Effector CD4-positive, alpha-beta T cell (primary cell): ENCODE data around the gene OGDHL. TPM values are rescaled to one million over a fixed set of nuclear protein-coding genes. Genes with fewer than 3 reads are reported as not detected.
"Not testable (repeated sequence)": the region's sequence is repeated elsewhere in the genome, so short reads cannot be mapped to it uniquely, and the experiment has no call there.

Source experiments
- DNase-seq: peaks from one replicate; pipeline ENCODE4 v3.0.0-alpha.2; 2020
- total RNA-seq: gene quantifications from one replicate; lab custom pipeline; 2026; lab: John Stamatoyannopoulos, UW

The OGDHL gene
- total RNA-seq: not detected

- no peak for DNase-seq
These were observed at the start of gene OGDHL for GRCh38 chr10:49761789-49762565. Gene OGDHL (minus strand): TSS chr10:49762323. CDS start chr10:49758592, 3,731 bp downstream.

GRCh38 chr10:49803988-49804387, 41.9 kb upstream of the OGDHL start:
- DNase-seq: no peak

- DNase-seq: no peak
These were observed 36.2 kb upstream of the OGDHL start for GRCh38 chr10:49798275-49798674.

- DNase-seq: no peak
These were observed 29.0 kb upstream of the OGDHL start for GRCh38 chr10:49791100-49791499.

DNA sequence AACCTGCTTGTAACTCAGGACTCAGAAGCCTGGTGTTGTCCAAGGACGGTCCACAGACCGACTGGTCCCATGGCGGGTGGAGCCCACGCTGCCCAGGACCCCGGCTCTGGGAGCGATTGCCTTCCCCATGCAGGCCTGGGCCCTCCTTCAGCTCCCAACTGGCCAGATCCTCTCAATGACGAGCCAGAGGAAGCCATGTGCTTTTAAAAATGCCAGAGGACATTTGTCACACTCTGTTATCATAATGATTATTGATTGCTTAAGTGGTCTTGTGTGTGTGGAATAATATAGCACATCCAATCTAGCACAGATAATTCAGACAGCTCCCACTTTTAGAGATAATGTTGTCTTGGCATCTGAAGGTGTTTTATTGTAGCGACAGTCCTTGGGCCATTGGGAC, 22.6 kb upstream of the OGDHL start:
- no peak for DNase-seq

DNA sequence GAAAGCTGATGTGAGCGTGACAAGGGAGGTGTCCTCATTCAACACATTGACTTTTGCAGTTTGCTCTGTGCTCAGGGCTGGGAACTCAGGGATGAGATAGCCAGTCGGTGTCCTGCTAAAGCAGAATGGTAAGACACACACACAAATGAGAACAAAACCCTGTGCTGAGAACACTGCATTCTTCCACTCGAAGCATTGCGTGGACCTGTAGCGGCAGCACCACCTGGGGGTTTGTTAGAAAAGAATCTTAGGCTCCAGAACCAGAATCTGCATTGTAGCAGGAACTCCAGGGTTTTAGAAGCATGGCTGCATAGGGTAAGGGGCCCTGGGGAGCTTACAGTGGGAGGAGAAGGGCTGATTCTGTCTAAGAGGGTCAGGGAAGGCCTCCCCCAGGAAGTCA, 21.5 kb upstream of the OGDHL start:
- DNase-seq: no peak

- DNase-seq: no peak
These were observed 19.1 kb upstream of the OGDHL start for GRCh38 chr10:49781247-49781646.

DNA sequence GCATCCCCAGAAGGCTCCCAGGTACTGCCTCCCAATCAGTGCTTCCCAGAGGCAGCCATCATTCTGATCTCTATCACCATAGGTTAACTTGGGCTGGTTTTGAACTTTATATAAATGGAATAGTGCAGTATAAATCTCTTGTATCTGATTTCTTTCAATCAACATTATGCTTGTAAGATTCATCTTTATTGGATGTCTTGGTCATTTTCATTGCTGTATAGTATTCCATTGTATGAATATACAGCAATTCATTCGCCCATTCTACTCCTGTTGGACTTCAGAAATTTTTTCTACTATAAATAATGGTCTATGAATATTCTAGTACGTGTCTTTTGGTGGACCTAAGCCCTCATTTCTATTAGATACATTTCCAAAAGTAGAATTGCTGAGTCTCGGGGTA, 16.1 kb upstream of the OGDHL start:
- no peak for DNase-seq

GRCh38 chr10:49776851-49777250, 14.7 kb upstream of the OGDHL start:
- DNase-seq: no peak

DNA sequence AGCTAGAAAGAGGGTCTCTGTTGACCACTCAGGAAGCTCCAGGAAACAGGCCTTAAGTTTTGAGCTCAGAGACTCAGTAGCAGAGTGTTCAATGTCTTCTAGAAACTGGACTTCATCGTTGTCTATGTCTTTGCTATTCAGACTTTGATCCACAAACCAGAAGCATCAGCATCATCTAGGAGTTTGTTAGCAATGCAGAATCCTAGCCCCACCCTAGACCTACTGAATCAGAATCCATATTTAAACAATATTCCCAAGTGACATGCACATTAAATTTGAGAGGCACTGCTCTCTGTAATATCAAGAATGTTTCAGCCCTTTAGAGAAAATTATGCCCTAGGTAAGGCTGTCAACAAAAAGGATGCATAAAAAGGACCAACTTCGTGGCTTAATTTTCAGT, 12.9 kb upstream of the OGDHL start:
- DNase-seq: no peak

- not testable (repeated sequence) for DNase-seq
These were observed 10.8 kb upstream of the OGDHL start for GRCh38 chr10:49772944-49773343.

DNA sequence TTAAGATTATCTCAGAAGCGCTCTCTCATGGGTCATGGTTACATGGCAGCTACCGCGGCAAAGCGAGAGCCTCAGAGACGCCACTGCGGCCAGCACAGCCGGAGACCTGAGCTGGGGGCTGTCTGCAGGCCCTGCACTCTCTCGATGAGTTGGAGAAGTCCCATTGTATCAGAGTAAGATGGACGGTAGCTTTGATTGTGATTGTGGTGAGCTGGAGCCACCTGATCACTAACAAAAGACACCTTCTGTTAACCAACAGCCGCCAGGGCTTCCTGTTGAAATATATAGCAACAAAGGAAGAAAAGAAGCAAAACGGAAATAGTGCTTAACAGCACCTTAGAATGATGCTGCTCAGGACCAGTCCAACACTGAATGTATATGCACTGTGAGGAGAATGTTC, 8.9 kb upstream of the OGDHL start:
- DNase-seq: not testable (repeated sequence)

DNA sequence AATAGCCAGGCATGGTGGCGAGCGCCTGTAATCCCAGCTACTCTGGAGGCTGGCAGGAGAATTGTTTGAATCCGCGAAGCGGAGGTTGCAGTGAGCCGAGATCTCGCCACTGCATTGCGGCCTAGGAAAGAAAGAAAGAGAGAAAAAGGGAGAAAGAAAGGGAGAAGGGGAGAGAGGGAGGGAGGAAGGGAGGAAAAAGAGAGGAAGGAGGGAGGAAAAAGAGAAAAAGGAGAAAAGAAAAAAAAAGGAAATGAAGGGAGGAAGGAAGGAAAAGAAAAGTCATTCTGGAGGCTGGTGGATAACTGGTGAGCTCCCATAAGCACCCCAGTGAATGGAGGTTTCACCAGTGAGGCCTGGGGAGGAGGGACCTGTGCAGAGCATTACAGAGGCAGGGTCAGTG, 7.6 kb upstream of the OGDHL start:
- DNase-seq: no peak

- DNase-seq: no peak
These were observed 6.6 kb upstream of the OGDHL start for GRCh38 chr10:49768731-49769130.

DNA sequence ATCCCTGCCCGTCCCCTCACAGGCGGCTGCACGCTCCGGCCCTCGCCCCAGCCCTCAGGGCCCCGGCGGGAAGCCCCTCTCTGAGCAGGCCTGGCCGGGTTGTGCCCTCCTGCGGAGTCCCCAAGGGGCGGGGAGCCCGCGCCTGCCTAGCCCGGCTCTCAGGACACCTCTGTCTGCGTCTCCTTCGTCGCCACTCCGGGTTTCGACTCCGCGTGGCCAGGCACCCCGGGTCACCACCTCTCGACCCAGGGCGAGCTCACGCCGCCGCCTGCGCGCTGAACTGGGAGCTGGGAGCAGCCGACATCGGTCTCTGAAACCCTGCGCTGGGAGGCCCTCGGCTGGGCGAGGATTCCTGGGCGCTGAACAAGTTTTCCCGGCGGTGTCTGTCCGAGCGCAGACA, 6.2 kb upstream of the OGDHL start:
- no peak for DNase-seq

- no peak for DNase-seq
These were observed 5.6 kb upstream of the OGDHL start for GRCh38 chr10:49767752-49768151.

DNA sequence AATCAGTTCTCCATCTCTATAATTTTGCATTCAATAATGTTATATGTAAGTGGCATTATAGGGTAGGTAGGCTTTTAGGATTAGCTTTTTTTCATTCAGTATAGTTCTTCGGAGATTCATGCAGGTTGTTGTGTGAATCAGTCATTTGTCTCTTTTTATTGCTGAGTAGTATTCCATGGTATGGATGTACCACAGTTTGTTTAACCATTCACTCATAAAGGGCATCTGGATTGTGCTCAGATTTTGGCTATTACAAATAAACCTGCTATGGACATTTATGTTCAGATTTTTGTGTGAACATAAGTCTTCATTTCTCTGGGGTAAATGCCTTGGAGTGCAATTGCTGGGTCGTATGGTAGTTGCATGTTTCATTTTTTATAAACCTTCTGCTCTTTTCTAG, 4.4 kb upstream of the OGDHL start:
- no peak for DNase-seq

- DNase-seq: no peak
These were observed 399 bp upstream of the OGDHL start for GRCh38 chr10:49762566-49762877.

DNA sequence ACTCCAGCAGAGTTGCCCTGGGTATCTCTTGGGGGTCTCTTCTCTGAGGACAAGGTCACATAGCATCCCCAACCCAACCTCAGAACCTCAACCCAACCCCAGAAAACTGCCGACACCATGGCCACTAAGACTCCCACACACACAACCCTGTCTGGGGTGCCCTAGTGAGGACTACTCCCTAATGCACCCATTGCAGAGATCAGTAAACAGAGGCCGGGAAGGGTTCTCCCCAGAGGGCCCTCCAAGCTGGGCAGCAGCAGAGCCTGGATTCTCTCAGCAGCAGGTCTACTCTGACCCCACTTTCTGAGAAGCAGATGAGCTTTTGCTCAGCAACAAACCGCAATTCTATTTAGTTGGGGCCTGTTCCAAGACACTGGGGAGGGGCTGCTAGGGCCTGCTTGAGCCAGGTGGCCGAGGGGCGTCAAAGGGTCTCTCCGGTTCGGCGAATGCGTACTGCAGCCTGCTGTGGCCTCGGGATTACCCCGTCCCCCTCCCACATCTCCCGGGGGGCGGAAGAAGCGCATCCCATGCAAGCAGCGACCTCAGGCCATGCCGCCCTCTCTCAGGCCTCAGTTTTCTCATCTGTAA, 828 bp downstream of the OGDHL start:
- no peak for DNase-seq

- no peak for DNase-seq
These were observed 1.3 kb downstream of the OGDHL start for GRCh38 chr10:49760789-49761188.

GRCh38 chr10:49759787-49760551, 2.2 kb downstream of the OGDHL start:
- no peak for DNase-seq

DNA sequence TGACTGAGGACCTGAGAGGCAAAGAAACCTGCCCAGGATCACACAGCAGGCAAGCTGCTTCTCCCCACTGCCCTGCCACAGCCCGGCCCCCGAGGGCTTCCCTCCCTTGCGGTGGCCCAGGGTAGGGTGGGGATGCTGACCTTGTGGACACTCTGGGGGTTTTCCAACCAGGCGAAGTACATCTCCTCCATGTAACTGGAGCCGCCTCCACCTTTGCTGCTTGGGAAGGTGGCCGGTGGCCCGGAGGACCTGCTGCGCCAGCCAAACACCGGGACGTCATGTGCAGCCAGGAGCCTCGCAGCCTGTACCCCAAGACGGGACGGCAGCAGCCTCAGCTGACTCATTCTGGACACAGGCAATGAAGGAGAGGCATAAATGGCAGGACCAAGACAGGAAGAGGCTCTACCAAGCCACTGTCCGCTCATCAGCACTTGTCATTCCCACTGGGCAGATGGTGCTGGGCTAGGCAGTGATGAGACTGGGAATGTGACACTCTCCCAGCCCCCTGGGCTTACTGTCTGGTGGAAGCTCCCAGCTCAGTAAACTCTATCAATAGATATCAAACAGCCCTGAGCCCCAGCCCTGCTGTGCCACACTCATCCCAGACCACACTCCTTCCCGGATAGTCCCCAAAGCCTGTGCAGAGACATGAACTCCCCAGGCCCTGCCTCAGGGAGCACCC, 3.7 kb downstream of the OGDHL start:
- DNase-seq: no peak

DNA sequence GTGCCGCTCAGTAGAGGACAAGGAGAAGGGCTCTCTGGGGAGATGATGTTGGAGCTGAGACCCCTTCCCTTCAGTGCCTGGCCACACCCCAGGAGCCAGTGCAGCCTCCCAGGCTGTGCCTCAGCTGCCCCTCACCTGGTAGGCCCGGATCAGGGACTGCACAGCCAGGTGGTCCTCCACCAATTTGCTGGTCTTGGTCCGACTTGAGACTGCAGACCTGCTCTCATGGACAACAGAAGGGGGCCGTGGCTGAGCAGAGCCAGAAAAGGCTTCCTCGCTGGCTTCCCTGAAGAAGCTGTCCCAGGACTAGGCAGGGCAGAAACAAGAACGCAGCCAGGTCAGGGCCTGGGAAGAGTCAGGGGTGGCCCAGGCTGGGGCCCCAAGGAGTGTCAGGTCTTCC, 5.5 kb downstream of the OGDHL start:
- DNase-seq: no peak

DNA sequence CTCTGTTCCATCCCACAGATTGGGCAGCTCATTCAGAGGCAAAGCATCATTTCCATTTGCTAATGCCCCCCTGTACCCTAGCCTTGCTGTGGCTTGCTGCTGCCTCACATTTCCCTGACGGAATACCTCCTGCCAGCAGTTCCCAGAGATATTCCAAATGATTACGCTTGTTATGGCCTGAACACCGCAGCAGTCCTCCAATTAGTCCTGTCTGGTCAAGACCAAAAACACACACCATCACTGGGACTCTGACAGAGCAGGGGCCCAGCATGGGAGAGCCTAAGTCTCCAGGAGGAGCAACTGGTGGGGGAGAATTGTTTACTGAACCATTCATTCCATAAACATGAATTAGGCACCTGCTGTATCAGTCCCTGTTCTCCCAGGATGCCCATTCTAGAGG, 6.1 kb downstream of the OGDHL start:
- no peak for DNase-seq
